Neural cell (in vitro differentiated cells): Measurements from ENCODE around the gene ATP13A3.

Source experiments
- EP300 ChIP-seq: fragments of 450-650 bp; conservative IDR thresholded peaks from 2 replicates; pipeline ENCODE4 v1.6.1; 2014; ENCODE audit warnings: antibody characterized with exemption, mild to moderate bottlenecking, moderate library complexity; ENCODE audit not compliant: poor library complexity, severe bottlenecking
- EZH2 ChIP-seq: fragments of 200-600, 300-800 bp; shearing (Covaris generic), sonication (generic); IDR thresholded peaks from 2 replicates; pipeline ENCODE4 v1.6.1; 2014; ENCODE audit warnings: antibody characterized with exemption, low read length, borderline replicate concordance, mild to moderate bottlenecking; ENCODE audit not compliant: insufficient read depth, poor library complexity, severe bottlenecking
- POLR2AphosphoS5 ChIP-seq: IDR thresholded peaks from 2 replicates; pipeline ENCODE4 v1.6.1; 2012
- RAD21 ChIP-seq: fragments of 450-650 bp; conservative IDR thresholded peaks from 2 replicates; pipeline ENCODE4 v1.6.1; 2014; ENCODE audit warnings: antibody characterized with exemption, mild to moderate bottlenecking, moderate library complexity
- SMC3 ChIP-seq: fragments of 450-650 bp; conservative IDR thresholded peaks from 2 replicates; pipeline ENCODE4 v1.6.1; 2014; ENCODE audit warnings: antibody characterized with exemption, mild to moderate bottlenecking, moderate library complexity; ENCODE audit not compliant: poor library complexity
- TAF1 ChIP-seq: IDR thresholded peaks from 2 replicates; pipeline ENCODE4 v1.6.1; 2012; ENCODE audit warnings: low read depth
- TF ChIP-seq, protein P1 (sequence below): fragments of 450-650 bp; IDR thresholded peaks from 2 replicates; pipeline ENCODE4 v1.5.1; 2014; ENCODE audit warnings: antibody characterized with exemption, mild to moderate bottlenecking, moderate library complexity; ENCODE audit not compliant: poor library complexity, severe bottlenecking
- TF ChIP-seq, protein P2 (sequence below): IDR thresholded peaks from 2 replicates; pipeline ENCODE4 v1.6.1; 2012; ENCODE audit warnings: borderline replicate concordance

GRCh38 chr3:194497799-194498575 is 11.2 kb upstream of the ATP13A3 start:
- TF ChIP-seq, protein P1, sequence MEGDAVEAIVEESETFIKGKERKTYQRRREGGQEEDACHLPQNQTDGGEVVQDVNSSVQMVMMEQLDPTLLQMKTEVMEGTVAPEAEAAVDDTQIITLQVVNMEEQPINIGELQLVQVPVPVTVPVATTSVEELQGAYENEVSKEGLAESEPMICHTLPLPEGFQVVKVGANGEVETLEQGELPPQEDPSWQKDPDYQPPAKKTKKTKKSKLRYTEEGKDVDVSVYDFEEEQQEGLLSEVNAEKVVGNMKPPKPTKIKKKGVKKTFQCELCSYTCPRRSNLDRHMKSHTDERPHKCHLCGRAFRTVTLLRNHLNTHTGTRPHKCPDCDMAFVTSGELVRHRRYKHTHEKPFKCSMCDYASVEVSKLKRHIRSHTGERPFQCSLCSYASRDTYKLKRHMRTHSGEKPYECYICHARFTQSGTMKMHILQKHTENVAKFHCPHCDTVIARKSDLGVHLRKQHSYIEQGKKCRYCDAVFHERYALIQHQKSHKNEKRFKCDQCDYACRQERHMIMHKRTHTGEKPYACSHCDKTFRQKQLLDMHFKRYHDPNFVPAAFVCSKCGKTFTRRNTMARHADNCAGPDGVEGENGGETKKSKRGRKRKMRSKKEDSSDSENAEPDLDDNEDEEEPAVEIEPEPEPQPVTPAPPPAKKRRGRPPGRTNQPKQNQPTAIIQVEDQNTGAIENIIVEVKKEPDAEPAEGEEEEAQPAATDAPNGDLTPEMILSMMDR: no peak
- TF ChIP-seq TAF1 (no peak), EZH2 (no peak), EP300 (no peak), POLR2AphosphoS5 (no peak), RAD21 (no peak), SMC3 (no peak)
- TF ChIP-seq, protein P2, sequence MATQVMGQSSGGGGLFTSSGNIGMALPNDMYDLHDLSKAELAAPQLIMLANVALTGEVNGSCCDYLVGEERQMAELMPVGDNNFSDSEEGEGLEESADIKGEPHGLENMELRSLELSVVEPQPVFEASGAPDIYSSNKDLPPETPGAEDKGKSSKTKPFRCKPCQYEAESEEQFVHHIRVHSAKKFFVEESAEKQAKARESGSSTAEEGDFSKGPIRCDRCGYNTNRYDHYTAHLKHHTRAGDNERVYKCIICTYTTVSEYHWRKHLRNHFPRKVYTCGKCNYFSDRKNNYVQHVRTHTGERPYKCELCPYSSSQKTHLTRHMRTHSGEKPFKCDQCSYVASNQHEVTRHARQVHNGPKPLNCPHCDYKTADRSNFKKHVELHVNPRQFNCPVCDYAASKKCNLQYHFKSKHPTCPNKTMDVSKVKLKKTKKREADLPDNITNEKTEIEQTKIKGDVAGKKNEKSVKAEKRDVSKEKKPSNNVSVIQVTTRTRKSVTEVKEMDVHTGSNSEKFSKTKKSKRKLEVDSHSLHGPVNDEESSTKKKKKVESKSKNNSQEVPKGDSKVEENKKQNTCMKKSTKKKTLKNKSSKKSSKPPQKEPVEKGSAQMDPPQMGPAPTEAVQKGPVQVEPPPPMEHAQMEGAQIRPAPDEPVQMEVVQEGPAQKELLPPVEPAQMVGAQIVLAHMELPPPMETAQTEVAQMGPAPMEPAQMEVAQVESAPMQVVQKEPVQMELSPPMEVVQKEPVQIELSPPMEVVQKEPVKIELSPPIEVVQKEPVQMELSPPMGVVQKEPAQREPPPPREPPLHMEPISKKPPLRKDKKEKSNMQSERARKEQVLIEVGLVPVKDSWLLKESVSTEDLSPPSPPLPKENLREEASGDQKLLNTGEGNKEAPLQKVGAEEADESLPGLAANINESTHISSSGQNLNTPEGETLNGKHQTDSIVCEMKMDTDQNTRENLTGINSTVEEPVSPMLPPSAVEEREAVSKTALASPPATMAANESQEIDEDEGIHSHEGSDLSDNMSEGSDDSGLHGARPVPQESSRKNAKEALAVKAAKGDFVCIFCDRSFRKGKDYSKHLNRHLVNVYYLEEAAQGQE: no peak
